ENCODE measurements around the gene ARRDC2. TPM values are rescaled to one million over a fixed set of nuclear protein-coding genes. Genes with fewer than 3 reads are reported as not detected.

Gene ARRDC2
- total and polyA plus RNA-seq, 2 of the 13 experiments (the other 11 are each of a cell fraction or from before 2014, with no cell fraction given): 2.1 to 3.4 TPM

- TF ChIP-seq ATF6 (CRISPR knock-in tag; conservative IDR thresholded peaks at IDR 0.05) (no peak), ZNF30 (CRISPR knock-in tag; IDR thresholded peaks at IDR 0.05) (no peak), PBX3 (CRISPR knock-in tag; IDR thresholded peaks at IDR 0.05; ENCODE audit: borderline replicate concordance) (no peak), SOX5 (CRISPR knock-in tag; IDR thresholded peaks at IDR 0.05; ENCODE audit: borderline replicate concordance) (0 out of 2 replicates have a peak, but pooled peaks have one; percentile 27), SP2 (CRISPR knock-in tag; IDR thresholded peaks at IDR 0.05) (no peak), ZNF660 (CRISPR knock-in tag; IDR thresholded peaks at IDR 0.05; ENCODE audit: borderline replicate concordance, low read depth) (no peak), ZFAT (CRISPR knock-in tag; conservative IDR thresholded peaks at IDR 0.05) (no peak), ZNF790 (CRISPR knock-in tag; IDR thresholded peaks at IDR 0.05; ENCODE audit: borderline replicate concordance) (no peak), TFE3 (CRISPR knock-in tag; IDR thresholded peaks at IDR 0.05) (no peak), SMC3 (IDR thresholded peaks at IDR 0.05; ENCODE audit: low read length) (peak; percentile 78; the same call in 1 of the 2 replicates), SUZ12 (IDR thresholded peaks at IDR 0.05; ENCODE audit: low read depth, low read length) (no peak), BCLAF1 (IDR thresholded peaks at IDR 0.05) (no peak), KLF11 (CRISPR knock-in tag; IDR thresholded peaks at IDR 0.05) (no peak), ZSCAN20 (CRISPR knock-in tag; IDR thresholded peaks at IDR 0.05; ENCODE audit: borderline replicate concordance) (no peak), ZBTB37 (CRISPR knock-in tag; IDR thresholded peaks at IDR 0.05) (no peak), ZBTB8A (CRISPR knock-in tag; IDR thresholded peaks at IDR 0.05; ENCODE audit: borderline replicate concordance, low read depth) (no peak), DRAP1 (CRISPR knock-in tag; IDR thresholded peaks at IDR 0.05) (no peak), TGIF2 (CRISPR knock-in tag; IDR thresholded peaks at IDR 0.05) (no peak), MTERF4 (CRISPR knock-in tag; IDR thresholded peaks at IDR 0.05) (no peak)
Measured at GRCh38 chr19:18058208-18059009, 50.4 kb downstream of the ARRDC2 start (continued).
